Tibial nerve (tissue), 4 donors: ENCODE measurements around the gene DUS1L. TPM values are rescaled to one million over a fixed set of nuclear protein-coding genes. Genes with fewer than 3 reads are reported as not detected.

Experiments
- DNase-seq, 2 donors: peaks; one replicate each; pipeline ENCODE4 v3.0.0-alpha.2; 2019; ENCODE audit warnings: low spot score in 2 of 2
- H3K27ac ChIP-seq, 4 donors: fragments of 200-600 bp; sonication (generic) in 3 of 4; one replicate each; pipeline ENCODE4 v1.5.1; 2017 to 2019; ENCODE audit warnings: mild to moderate bottlenecking in 1 of 4
- H3K27me3 ChIP-seq, 2 donors: fragments of 200-600 bp; sonication (generic) in 1 of 2; one replicate each; pipeline versions ENCODE4 v1.5.1 to v1.6.0; 2017 to 2019
- H3K36me3 ChIP-seq, 3 donors: fragments of 200-600 bp; sonication (generic); one replicate each; pipeline ENCODE4 v1.5.1; 2018 to 2019
- H3K4me1 ChIP-seq, 4 donors: fragments of 200-600 bp; sonication (generic) in 3 of 4; one replicate each; pipeline ENCODE4 v1.5.1; 2017 to 2019
- H3K4me3 ChIP-seq, 4 donors: fragments of 200-600 bp; sonication (generic) in 3 of 4; one replicate each; pipeline ENCODE4 v1.5.1; 2017 to 2019; ENCODE audit warnings: mild to moderate bottlenecking in 1 of 4, moderate library complexity in 1 of 4
- H3K9me3 ChIP-seq, 4 donors: fragments of 200-600 bp; sonication (generic) in 3 of 4; one replicate each; pipeline ENCODE4 v1.5.1; 2017 to 2019
- CTCF ChIP-seq, 5 experiments: fragments of 200-600 bp in 3 of 5; fragments of 450-650 bp in 2 of 5; sonication (generic) in 3 of 5; IDR thresholded peaks; one replicate each; pipeline ENCODE4 v1.5.1; 2016 to 2019; ENCODE audit warnings: antibody characterized with exemption in 5 of 5, mild to moderate bottlenecking in 3 of 5, moderate library complexity in 2 of 5
- EP300 ChIP-seq, 2 donors: sonication (generic); formaldehyde crosslinking; IDR thresholded peaks; one replicate each; pipeline ENCODE4 v1.6.1; 2017; ENCODE audit warnings: antibody characterized with exemption in 2 of 2, mild to moderate bottlenecking in 1 of 2
- POLR2A ChIP-seq, 2 donors: fragments of 450-650 bp; IDR thresholded peaks; one replicate each; pipeline ENCODE4 v1.6.1; 2017; ENCODE audit warnings: antibody characterized with exemption in 2 of 2, mild to moderate bottlenecking in 2 of 2, moderate library complexity in 2 of 2
- WGBS, 2 donors: methylation state at CpG; one replicate each; pipeline ENCODE4 v1.1.5; 2018; 5-methylcytosine and 5-hydroxymethylcytosine counted together
- total RNA-seq, 4 donors: library from RNA; depleted of rRNA; stranded (reverse); fragments of >200 nt; gene quantifications; one replicate each; pipeline ENCODE4 v1.1.0, GENCODE V29; 2016

Gene DUS1L
- total RNA-seq, 4 donors from 2014 or later = 85.2 to 179 (median 106) TPM

GRCh38 chr17:82097919-82098168 is 32.2 kb upstream of the DUS1L start:
- Histone ChIP-seq H3K27ac (peak overlapping the region; percentile 82 to 98 (median 95)), H3K4me3 (peak overlapping the region; percentile 83 to 98 (median 90)), H3K9me3 (no peaks in the 10 kb centered on the region), H3K4me1 (peaks cover 3 to 68% (median 31%) of the 10 kb centered on the region in 4 donors), H3K36me3 (peaks cover 10 to 36% (median 17%) of the 10 kb centered on the region in 3 donors), H3K27me3 (no peaks in the 10 kb centered on the region)
- TF ChIP-seq CTCF (IDR thresholded peaks at IDR 0.05) = no peak
- TF ChIP-seq EP300 (IDR thresholded peaks at IDR 0.05) = no peak
- TF ChIP-seq POLR2A (IDR thresholded peaks at IDR 0.05) = no peak
- WGBS, 2 donors = 1% methylated on average over 19 of the region's 36 CpGs; no CpG with 5 or more reads in 1 of the 2 donors
- no peak for DNase-seq

GRCh38 chr17:82097184-82097918 is 31.7 kb upstream of the DUS1L start:
- H3K36me3 ChIP-seq = peaks cover 10 to 41% (median 20%) of the 10 kb centered on the region in 3 donors
- peaks cover 3 to 64% (median 29%) of the 10 kb centered on the region in 4 donors for H3K4me1 ChIP-seq
- no peaks in the 10 kb centered on the region for H3K27me3 ChIP-seq
- no peaks in the 10 kb centered on the region for H3K9me3 ChIP-seq
- H3K4me3 ChIP-seq = peak overlapping the region; percentile 83 to 98 (median 90)
- TF ChIP-seq EP300 (IDR thresholded peaks at IDR 0.05) (peak in 1 of 2 donors; percentile 13), CTCF (IDR thresholded peaks at IDR 0.05) (no peak), POLR2A (IDR thresholded peaks at IDR 0.05) (no peak)
- H3K27ac ChIP-seq = peak overlapping the region; percentile 82 to 98 (median 95)
- WGBS, 2 donors = 2 to 8% methylated on average over 5 to 44 of the region's 77 CpGs
- DNase-seq = no peak

- peak overlapping the region; percentile 83 to 98 (median 90) for H3K4me3 ChIP-seq
- DNase-seq = no peak
- H3K9me3 ChIP-seq = no peaks in the 10 kb centered on the region
- H3K4me1 ChIP-seq = peaks cover 3 to 58% (median 29%) of the 10 kb centered on the region in 4 donors
- TF ChIP-seq EP300 (IDR thresholded peaks at IDR 0.05) (no peak), CTCF (IDR thresholded peaks at IDR 0.05) (no peak), POLR2A (IDR thresholded peaks at IDR 0.05) (no peak)
- H3K36me3 ChIP-seq = peaks cover 14 to 47% (median 20%) of the 10 kb centered on the region in 3 donors
- H3K27ac ChIP-seq = peak overlapping the region in 3 of 4 donors; percentile 93 to 98 (median 97)
- 45 to 54% methylated on average over 8 of the region's 8 CpGs for WGBS, 2 donors
- H3K27me3 ChIP-seq = no peaks in the 10 kb centered on the region
Measured at GRCh38 chr17:82096709-82097183, 31.1 kb upstream of the DUS1L start.

GRCh38 chr17:82095777-82096708 is 30.4 kb upstream of the DUS1L start:
- Histone ChIP-seq H3K27me3 (no peaks in the 10 kb centered on the region), H3K4me1 (peaks cover 3 to 50% (median 26%) of the 10 kb centered on the region in 4 donors), H3K27ac (peak overlapping the region in 3 of 4 donors; percentile 93 to 98 (median 97)), H3K4me3 (peak overlapping the region in 3 of 4 donors; percentile 83 to 98 (median 91)), H3K36me3 (peaks cover 20 to 54% (median 21%) of the 10 kb centered on the region in 3 donors), H3K9me3 (no peaks in the 10 kb centered on the region)
- DNase-seq = no peak
- TF ChIP-seq POLR2A (IDR thresholded peaks at IDR 0.05) (no peak), CTCF (IDR thresholded peaks at IDR 0.05) (no peak), EP300 (IDR thresholded peaks at IDR 0.05) (no peak)
- WGBS, 2 donors = 74 to 75% methylated on average over 15 to 26 of the region's 35 CpGs
